Fibroblast of mammary gland (primary cell): ENCODE results near the gene SMYD1.

ENCODE experiments used
- DNase-seq: peaks from one replicate; pipeline ENCODE4 v3.0.0-alpha.2; 2010; ENCODE audit warnings: low read depth
- H3K4me3 ChIP-seq: 2 replicates; pipeline ENCODE4 v1.5.1; 2011; ENCODE audit warnings: low read depth, mild to moderate bottlenecking, low read length, moderate library complexity; ENCODE audit not compliant: control insufficient read depth
- CTCF ChIP-seq: conservative IDR thresholded peaks from 2 replicates; pipeline ENCODE4 v1.5.1; 2011; ENCODE audit warnings: low read depth, low read length, inconsistent platforms; ENCODE audit not compliant: control insufficient read depth, insufficient read depth

The SMYD1 gene

GRCh38 chr2:88144914-88145497 lies 77.4 kb downstream of the SMYD1 start:
- H3K4me3 ChIP-seq: no peak overlapping the region
- no peak for TF ChIP-seq CTCF
- DNase-seq: no peak

- TF ChIP-seq CTCF: no peak
- no peak for DNase-seq
- no peak overlapping the region for H3K4me3 ChIP-seq
These were observed 79.0 kb downstream of the SMYD1 start for GRCh38 chr2:88146590-88146989.

GRCh38 chr2:88147145-88147544 lies 79.5 kb downstream of the SMYD1 start:
- no peak overlapping the region for H3K4me3 ChIP-seq
- no peak for DNase-seq
- no peak for TF ChIP-seq CTCF

- TF ChIP-seq CTCF: no peak
- DNase-seq: no peak
- H3K4me3 ChIP-seq: no peak overlapping the region
These were observed 81.4 kb downstream of the SMYD1 start for GRCh38 chr2:88148929-88149438.

GRCh38 chr2:88159481-88159880 lies 91.9 kb downstream of the SMYD1 start:
- DNase-seq: no peak
- TF ChIP-seq CTCF: no peak
- H3K4me3 ChIP-seq: no peak overlapping the region

GRCh38 chr2:88159955-88160415 lies 92.4 kb downstream of the SMYD1 start:
- peak; percentile 96 for TF ChIP-seq CTCF
- no peak overlapping the region for H3K4me3 ChIP-seq
- peak; percentile 76 for DNase-seq

- TF ChIP-seq CTCF: no peak
- H3K4me3 ChIP-seq: no peak overlapping the region
- no peak for DNase-seq
These were observed 92.9 kb downstream of the SMYD1 start for GRCh38 chr2:88160517-88160916.
